Esophagus squamous epithelium (tissue), 5 donors: ENCODE data around the gene TGM3. TPM values are rescaled to one million over a fixed set of nuclear protein-coding genes. Genes with fewer than 3 reads are reported as not detected.

Source experiments
- DNase-seq: peaks from one replicate; lab custom pipeline; 2025; lab: John Stamatoyannopoulos, UW
- H3K27ac ChIP-seq, 4 donors: fragments of 200-600 bp; sonication (generic); one replicate each; pipeline ENCODE4 v1.5.1; 2016 to 2019; ENCODE audit warnings: mild to moderate bottlenecking in 1 of 4
- H3K27me3 ChIP-seq, 4 donors: fragments of 200-600 bp; sonication (generic); 1 replicate in 3 of 4; 2 replicates in 1 of 4; pipeline versions ENCODE4 v1.5.1 to v1.6.0; 2017 to 2021; ENCODE audit warnings: antibody characterized with exemption in 1 of 4
- H3K36me3 ChIP-seq, 3 donors: fragments of 200-600 bp; sonication (generic); one replicate each; pipeline ENCODE4 v1.5.1; 2016 to 2019
- H3K4me1 ChIP-seq, 3 donors: fragments of 200-600 bp; sonication (generic); one replicate each; pipeline ENCODE4 v1.5.1; 2017 to 2019
- H3K4me3 ChIP-seq, 4 donors: fragments of 200-600 bp; sonication (generic); 1 replicate in 3 of 4; 2 replicates in 1 of 4; pipeline ENCODE4 v1.5.1; 2016 to 2019; ENCODE audit warnings: mild to moderate bottlenecking in 2 of 4, moderate library complexity in 1 of 4
- H3K9me3 ChIP-seq, 3 donors: fragments of 200-600 bp; sonication (generic); one replicate each; pipeline ENCODE4 v1.5.1; 2016 to 2019
- POLR2A ChIP-seq, 4 donors: fragments of 450-650 bp; IDR thresholded peaks; one replicate each; pipeline ENCODE4 v1.6.1; 2017; ENCODE audit warnings: antibody characterized with exemption in 4 of 4, mild to moderate bottlenecking in 4 of 4, moderate library complexity in 3 of 4
- WGBS, 2 donors: methylation state at CpG; one replicate each; pipeline ENCODE4 v1.1.5; 2018; 5-methylcytosine and 5-hydroxymethylcytosine counted together
- intact Hi-C: fragments of 100-400 bp; cut with DNase I; formaldehyde crosslinking; loops from one replicate; pipeline ENCODE4 v1.15.0; 2022
- total RNA-seq, 4 donors: library from RNA; depleted of rRNA; stranded (reverse); fragments of >200 nt; gene quantifications; one replicate each; pipeline ENCODE4 v1.1.0, GENCODE V29; 2016
- TF ChIP-seq, protein P1 (sequence below), 6 experiments: fragments of 450-650 bp in 4 of 6; fragments of 200-600 bp in 2 of 6; sonication (generic) in 2 of 6; IDR thresholded peaks; one replicate each; pipeline ENCODE4 v1.5.1; 2016 to 2019; ENCODE audit warnings: antibody characterized with exemption in 6 of 6, mild to moderate bottlenecking in 4 of 6, moderate library complexity in 4 of 6
- donor health status: DM: yes; HTN: yes; CAD: no.

Gene TGM3
- total RNA-seq, 4 donors from 2014 or later, result 626 to 2,995 (median 1,370) TPM

DNA sequence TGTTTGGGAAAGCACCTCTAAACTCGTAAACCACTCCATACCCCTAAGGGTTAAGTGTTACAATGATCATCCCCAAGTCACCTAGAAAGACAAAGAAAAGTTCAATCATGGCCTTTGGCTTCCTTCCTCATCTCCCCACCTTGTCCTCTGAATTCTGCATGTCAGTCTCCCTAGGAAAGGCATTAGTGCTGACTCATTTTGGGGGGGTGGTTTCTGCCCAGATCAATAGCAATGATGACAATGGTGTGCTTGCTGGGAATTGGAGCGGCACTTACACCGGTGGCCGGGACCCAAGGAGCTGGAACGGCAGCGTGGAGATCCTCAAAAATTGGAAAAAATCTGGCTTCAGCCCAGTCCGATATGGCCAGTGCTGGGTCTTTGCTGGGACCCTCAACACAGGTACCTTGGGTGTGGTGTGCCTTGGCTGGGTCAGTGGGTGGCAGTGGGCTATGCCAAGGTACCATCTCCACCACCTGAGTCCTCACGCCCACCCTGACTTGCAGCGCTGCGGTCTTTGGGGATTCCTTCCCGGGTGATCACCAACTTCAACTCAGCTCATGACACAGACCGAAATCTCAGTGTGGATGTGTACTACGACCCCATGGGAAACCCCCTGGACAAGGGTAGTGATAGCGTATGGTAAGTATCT is 21.2 kb downstream of the TGM3 start:
- intact Hi-C loops, result no loop called here
- 70 to 85% methylated on average over 10 to 13 of the region's 14 CpGs for WGBS, 2 donors
- Histone ChIP-seq H3K36me3 (peaks cover 0 to 5% (median 0%) of the 10 kb centered on the region in 3 donors), H3K4me3 (no peak overlapping the region), H3K27me3 (no peaks in the 10 kb centered on the region), H3K4me1 (peaks cover 8 to 66% (median 10%) of the 10 kb centered on the region in 3 donors), H3K9me3 (no peaks in the 10 kb centered on the region), H3K27ac (peak overlapping the region in 1 of 4 donors; percentile 6)
- no peak for DNase-seq
- TF ChIP-seq, protein P1, sequence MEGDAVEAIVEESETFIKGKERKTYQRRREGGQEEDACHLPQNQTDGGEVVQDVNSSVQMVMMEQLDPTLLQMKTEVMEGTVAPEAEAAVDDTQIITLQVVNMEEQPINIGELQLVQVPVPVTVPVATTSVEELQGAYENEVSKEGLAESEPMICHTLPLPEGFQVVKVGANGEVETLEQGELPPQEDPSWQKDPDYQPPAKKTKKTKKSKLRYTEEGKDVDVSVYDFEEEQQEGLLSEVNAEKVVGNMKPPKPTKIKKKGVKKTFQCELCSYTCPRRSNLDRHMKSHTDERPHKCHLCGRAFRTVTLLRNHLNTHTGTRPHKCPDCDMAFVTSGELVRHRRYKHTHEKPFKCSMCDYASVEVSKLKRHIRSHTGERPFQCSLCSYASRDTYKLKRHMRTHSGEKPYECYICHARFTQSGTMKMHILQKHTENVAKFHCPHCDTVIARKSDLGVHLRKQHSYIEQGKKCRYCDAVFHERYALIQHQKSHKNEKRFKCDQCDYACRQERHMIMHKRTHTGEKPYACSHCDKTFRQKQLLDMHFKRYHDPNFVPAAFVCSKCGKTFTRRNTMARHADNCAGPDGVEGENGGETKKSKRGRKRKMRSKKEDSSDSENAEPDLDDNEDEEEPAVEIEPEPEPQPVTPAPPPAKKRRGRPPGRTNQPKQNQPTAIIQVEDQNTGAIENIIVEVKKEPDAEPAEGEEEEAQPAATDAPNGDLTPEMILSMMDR (IDR thresholded peaks at IDR 0.05), result no peak
- TF ChIP-seq POLR2A (IDR thresholded peaks at IDR 0.05), result no peak

DNA sequence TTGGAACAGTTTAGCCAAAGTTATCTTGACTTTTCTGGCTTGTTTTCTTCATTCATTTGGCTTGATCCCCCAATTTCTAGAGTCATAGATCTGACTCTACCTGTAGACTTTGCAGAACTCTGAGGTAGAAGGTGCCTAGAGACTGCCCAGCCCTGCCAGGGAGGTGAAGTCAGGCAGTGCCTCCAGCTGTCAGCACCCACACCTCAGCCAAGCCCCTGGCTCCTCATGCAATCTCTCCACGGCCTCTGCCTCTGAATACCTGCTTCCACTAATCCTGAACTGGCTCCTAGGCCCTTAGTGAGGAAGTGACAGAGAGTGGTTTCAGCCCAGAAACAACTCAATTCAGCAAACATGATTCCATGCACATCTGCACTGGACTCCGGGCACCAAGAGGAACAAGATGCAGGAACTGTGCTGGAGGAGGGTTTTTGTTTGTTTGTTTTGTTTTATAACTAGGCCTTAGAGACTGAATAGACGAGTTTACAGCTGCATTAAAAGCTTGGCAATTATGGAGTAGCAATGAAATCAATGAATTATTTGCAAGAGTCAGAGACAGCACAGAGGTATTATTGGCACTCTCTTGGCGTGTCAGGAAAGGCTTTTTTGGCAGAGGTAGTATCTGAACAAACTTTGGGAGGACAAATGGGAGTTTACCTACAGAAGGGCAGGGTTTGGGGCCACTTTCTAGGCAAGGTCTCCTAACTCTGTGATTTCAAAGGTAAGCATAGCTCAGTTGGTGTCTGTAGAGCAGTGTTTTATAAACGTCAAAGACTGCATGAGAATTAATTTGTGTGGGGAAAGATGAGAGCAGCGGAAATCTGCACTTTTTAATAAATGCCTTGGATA is 25.2 kb downstream of the TGM3 start:
- Histone ChIP-seq H3K27ac (peak overlapping the region in 2 of 4 donors; percentile 64 to 73), H3K9me3 (no peaks in the 10 kb centered on the region), H3K4me1 (peaks cover 0 to 39% (median 4%) of the 10 kb centered on the region in 3 donors), H3K27me3 (peaks cover 0 to 6% (median 0%) of the 10 kb centered on the region in 4 donors), H3K4me3 (no peak overlapping the region), H3K36me3 (peaks cover 0 to 13% (median 0%) of the 10 kb centered on the region in 3 donors)
- no peak for TF ChIP-seq POLR2A (IDR thresholded peaks at IDR 0.05)
- TF ChIP-seq, protein P1 (IDR thresholded peaks at IDR 0.05), result no peak
- intact Hi-C loops, result no loop called here
- 36 to 39% methylated on average over 5 to 6 of the region's 6 CpGs for WGBS, 2 donors
- DNase-seq, result no peak

DNA sequence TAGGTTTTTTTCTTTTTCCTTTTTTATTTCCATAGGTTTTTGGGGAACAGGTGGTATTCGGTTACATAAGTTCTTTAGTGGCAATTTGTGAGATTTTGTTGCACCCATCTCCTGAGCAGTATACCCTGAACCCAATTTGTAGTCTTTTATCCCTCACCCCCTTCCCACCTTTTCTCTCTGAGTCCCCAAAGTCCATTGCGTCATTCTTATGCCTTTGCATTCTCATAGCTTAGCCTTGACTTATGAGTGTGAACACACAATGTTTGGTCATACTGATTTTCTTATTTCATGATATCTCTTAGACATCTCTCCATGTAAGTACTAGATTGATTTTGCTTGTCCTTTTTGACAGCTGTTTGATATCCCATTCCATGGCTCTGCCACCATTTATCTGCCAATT is 27.2 kb downstream of the TGM3 start:
- Histone ChIP-seq H3K4me3 (no peak overlapping the region), H3K9me3 (no peaks in the 10 kb centered on the region), H3K27me3 (peaks cover 0 to 7% (median 0%) of the 10 kb centered on the region in 4 donors), H3K4me1 (peaks cover 0 to 31% (median 4%) of the 10 kb centered on the region in 3 donors), H3K27ac (no peak overlapping the region), H3K36me3 (peaks cover 0 to 14% (median 0%) of the 10 kb centered on the region in 3 donors)
- 92 to 95% methylated on average over 2 of the region's 2 CpGs for WGBS, 2 donors
- intact Hi-C loops, result no loop called here
- TF ChIP-seq, protein P1 (IDR thresholded peaks at IDR 0.05), result no peak
- no peak for TF ChIP-seq POLR2A (IDR thresholded peaks at IDR 0.05)
- DNase-seq, result no peak

DNA sequence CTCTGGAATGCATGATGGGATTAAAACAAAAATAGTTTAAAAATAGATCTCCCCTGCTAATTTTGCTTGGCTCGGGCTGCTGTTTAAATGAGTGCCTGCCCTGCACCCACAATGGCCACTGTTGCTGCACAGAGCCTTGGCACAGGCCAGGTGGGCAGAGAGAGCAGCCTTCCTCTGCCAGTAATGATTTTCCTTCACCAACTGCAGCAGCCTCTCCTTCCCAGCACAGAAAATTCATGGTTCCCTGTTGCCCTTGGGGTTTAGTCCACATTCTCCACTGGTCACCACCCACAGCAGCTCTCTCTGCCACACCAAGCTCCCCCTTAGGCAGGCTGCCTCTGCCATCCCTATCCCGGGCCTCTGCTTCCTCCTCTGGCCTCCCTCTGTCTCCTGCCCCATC is 30.2 kb downstream of the TGM3 start:
- Histone ChIP-seq H3K9me3 (no peaks in the 10 kb centered on the region), H3K4me1 (peaks cover 0 to 19% (median 4%) of the 10 kb centered on the region in 3 donors), H3K4me3 (no peak overlapping the region), H3K36me3 (peaks cover 0 to 14% (median 0%) of the 10 kb centered on the region in 3 donors), H3K27ac (no peak overlapping the region), H3K27me3 (peaks cover 0 to 7% (median 0%) of the 10 kb centered on the region in 4 donors)
- DNase-seq, result no peak
- TF ChIP-seq, protein P1 (IDR thresholded peaks at IDR 0.05), result no peak
- TF ChIP-seq POLR2A (IDR thresholded peaks at IDR 0.05), result no peak
- 37 to 64% methylated on average over 2 of the region's 2 CpGs for WGBS, 2 donors
- intact Hi-C loops, result no loop called here
